ENCODE measurements around the gene OPRM1. TPM values are rescaled to one million over a fixed set of nuclear protein-coding genes. Genes with fewer than 3 reads are reported as not detected.

The OPRM1 gene
- total and polyA plus RNA-seq, 2 of the 8 experiments (the other 6 are each of a cell fraction or from before 2014, with no cell fraction given), result not detected

DNA sequence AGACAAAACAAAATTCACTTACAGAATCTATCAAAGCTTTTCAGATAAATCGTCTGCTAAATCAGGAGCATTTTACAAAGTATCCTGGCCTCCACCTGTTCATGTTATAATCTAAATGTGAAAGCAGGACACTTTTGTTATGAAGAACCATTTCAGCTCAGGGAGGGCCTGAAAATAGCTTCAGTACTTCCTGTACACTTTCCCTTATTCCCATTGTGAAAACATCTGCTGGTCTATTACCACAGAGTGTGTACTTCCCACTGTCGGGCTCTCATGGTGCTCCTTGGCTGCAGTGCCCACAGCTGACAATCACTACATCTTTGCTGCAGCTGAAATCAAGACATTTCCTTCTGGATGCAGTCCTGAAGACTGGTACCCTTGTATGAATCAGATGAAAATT, 128.1 kb downstream of the OPRM1 start (continued):
- TF ChIP-seq, protein P1, sequence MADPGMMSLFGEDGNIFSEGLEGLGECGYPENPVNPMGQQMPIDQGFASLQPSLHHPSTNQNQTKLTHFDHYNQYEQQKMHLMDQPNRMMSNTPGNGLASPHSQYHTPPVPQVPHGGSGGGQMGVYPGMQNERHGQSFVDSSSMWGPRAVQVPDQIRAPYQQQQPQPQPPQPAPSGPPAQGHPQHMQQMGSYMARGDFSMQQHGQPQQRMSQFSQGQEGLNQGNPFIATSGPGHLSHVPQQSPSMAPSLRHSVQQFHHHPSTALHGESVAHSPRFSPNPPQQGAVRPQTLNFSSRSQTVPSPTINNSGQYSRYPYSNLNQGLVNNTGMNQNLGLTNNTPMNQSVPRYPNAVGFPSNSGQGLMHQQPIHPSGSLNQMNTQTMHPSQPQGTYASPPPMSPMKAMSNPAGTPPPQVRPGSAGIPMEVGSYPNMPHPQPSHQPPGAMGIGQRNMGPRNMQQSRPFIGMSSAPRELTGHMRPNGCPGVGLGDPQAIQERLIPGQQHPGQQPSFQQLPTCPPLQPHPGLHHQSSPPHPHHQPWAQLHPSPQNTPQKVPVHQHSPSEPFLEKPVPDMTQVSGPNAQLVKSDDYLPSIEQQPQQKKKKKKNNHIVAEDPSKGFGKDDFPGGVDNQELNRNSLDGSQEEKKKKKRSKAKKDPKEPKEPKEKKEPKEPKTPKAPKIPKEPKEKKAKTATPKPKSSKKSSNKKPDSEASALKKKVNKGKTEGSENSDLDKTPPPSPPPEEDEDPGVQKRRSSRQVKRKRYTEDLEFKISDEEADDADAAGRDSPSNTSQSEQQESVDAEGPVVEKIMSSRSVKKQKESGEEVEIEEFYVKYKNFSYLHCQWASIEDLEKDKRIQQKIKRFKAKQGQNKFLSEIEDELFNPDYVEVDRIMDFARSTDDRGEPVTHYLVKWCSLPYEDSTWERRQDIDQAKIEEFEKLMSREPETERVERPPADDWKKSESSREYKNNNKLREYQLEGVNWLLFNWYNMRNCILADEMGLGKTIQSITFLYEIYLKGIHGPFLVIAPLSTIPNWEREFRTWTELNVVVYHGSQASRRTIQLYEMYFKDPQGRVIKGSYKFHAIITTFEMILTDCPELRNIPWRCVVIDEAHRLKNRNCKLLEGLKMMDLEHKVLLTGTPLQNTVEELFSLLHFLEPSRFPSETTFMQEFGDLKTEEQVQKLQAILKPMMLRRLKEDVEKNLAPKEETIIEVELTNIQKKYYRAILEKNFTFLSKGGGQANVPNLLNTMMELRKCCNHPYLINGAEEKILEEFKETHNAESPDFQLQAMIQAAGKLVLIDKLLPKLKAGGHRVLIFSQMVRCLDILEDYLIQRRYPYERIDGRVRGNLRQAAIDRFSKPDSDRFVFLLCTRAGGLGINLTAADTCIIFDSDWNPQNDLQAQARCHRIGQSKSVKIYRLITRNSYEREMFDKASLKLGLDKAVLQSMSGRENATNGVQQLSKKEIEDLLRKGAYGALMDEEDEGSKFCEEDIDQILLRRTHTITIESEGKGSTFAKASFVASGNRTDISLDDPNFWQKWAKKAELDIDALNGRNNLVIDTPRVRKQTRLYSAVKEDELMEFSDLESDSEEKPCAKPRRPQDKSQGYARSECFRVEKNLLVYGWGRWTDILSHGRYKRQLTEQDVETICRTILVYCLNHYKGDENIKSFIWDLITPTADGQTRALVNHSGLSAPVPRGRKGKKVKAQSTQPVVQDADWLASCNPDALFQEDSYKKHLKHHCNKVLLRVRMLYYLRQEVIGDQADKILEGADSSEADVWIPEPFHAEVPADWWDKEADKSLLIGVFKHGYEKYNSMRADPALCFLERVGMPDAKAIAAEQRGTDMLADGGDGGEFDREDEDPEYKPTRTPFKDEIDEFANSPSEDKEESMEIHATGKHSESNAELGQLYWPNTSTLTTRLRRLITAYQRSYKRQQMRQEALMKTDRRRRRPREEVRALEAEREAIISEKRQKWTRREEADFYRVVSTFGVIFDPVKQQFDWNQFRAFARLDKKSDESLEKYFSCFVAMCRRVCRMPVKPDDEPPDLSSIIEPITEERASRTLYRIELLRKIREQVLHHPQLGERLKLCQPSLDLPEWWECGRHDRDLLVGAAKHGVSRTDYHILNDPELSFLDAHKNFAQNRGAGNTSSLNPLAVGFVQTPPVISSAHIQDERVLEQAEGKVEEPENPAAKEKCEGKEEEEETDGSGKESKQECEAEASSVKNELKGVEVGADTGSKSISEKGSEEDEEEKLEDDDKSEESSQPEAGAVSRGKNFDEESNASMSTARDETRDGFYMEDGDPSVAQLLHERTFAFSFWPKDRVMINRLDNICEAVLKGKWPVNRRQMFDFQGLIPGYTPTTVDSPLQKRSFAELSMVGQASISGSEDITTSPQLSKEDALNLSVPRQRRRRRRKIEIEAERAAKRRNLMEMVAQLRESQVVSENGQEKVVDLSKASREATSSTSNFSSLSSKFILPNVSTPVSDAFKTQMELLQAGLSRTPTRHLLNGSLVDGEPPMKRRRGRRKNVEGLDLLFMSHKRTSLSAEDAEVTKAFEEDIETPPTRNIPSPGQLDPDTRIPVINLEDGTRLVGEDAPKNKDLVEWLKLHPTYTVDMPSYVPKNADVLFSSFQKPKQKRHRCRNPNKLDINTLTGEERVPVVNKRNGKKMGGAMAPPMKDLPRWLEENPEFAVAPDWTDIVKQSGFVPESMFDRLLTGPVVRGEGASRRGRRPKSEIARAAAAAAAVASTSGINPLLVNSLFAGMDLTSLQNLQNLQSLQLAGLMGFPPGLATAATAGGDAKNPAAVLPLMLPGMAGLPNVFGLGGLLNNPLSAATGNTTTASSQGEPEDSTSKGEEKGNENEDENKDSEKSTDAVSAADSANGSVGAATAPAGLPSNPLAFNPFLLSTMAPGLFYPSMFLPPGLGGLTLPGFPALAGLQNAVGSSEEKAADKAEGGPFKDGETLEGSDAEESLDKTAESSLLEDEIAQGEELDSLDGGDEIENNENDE (IDR thresholded peaks at IDR 0.05; ENCODE audit: insufficient replicate concordance, low read length), result no peak
- TF ChIP-seq SRF (IDR thresholded peaks at IDR 0.05; ENCODE audit: low read depth, low read length) (no peak), RFX5 (IDR thresholded peaks at IDR 0.05; ENCODE audit: borderline replicate concordance, low read depth, low read length) (no peak), E2F6 (IDR thresholded peaks at IDR 0.05) (no peak), SIRT6 (IDR thresholded peaks at IDR 0.05; ENCODE audit: low read length) (no peak), RAD21 (IDR thresholded peaks at IDR 0.05 in 1 of 2, conservative IDR thresholded peaks at IDR 0.05 in 1 of 2; ENCODE audit: low read depth in 2 of 2, low read length in 2 of 2) (no peak), TAF7 (optimal IDR thresholded peaks at IDR 0.05; ENCODE audit: borderline replicate concordance, low read depth, low read length) (no peak), FOSL1 (IDR thresholded peaks at IDR 0.05; ENCODE audit: insufficient read depth, low read depth, low read length) (no peak), EZH2 (IDR thresholded peaks at IDR 0.05; ENCODE audit: low read depth, low read length, severe bottlenecking) (no peak)

Measured in H1 (cell line).